WTC11 (cell line): ENCODE measurements around the gene REPS2.

Source experiments
- CBFB ChIP-seq: sonication (generic); formaldehyde crosslinking; IDR thresholded peaks from 2 replicates; pipeline ENCODE4 v1.8.1; 2022; ENCODE audit warnings: mild to moderate bottlenecking, low read depth, missing genetic modification reagents
- CREB1 ChIP-seq: sonication (generic); formaldehyde crosslinking; IDR thresholded peaks from 2 replicates; pipeline ENCODE4 v1.8.0; 2023; ENCODE audit warnings: mild to moderate bottlenecking, missing genetic modification reagents
- FOXJ3 ChIP-seq: sonication (generic); formaldehyde crosslinking; IDR thresholded peaks from 2 replicates; pipeline ENCODE4 v1.9.0; 2021; ENCODE audit warnings: missing genetic modification reagents, mild to moderate bottlenecking, borderline replicate concordance
- FOXK1 ChIP-seq: sonication (generic); formaldehyde crosslinking; IDR thresholded peaks from 2 replicates; pipeline ENCODE4 v1.8.0; 2022; ENCODE audit warnings: mild to moderate bottlenecking, moderate library complexity, missing genetic modification reagents
- GTF2I ChIP-seq: fragments of 250-450 bp; sonication (Bioruptor Pico); conservative IDR thresholded peaks from 2 replicates; pipeline ENCODE4 v1.4.0; 2021; ENCODE audit warnings: mild to moderate bottlenecking
- ZNF121 ChIP-seq: sonication (generic); formaldehyde crosslinking; IDR thresholded peaks from 2 replicates; pipeline ENCODE4 v1.8.0; 2023; ENCODE audit warnings: missing genetic modification reagents
- TF ChIP-seq, protein P1 (sequence below): sonication (generic); formaldehyde crosslinking; IDR thresholded peaks from 2 replicates; pipeline ENCODE4 v1.8.1; 2023; ENCODE audit warnings: mild to moderate bottlenecking, missing genetic modification reagents, moderate library complexity
- TF ChIP-seq, protein P2 (sequence below): sonication (generic); formaldehyde crosslinking; IDR thresholded peaks from 2 replicates; pipeline ENCODE4 v1.8.1; 2023; ENCODE audit warnings: mild to moderate bottlenecking, moderate library complexity, missing genetic modification reagents
- TF ChIP-seq, protein P3 (sequence below): fragments of 200-600 bp; IDR thresholded peaks from 2 replicates; pipeline ENCODE4 v1.8.0; 2022; ENCODE audit warnings: antibody characterized with exemption
- TF ChIP-seq, protein P4 (sequence below): sonication (generic); formaldehyde crosslinking; conservative IDR thresholded peaks from 2 replicates; pipeline ENCODE4 v1.8.1; 2022; ENCODE audit warnings: mild to moderate bottlenecking, missing genetic modification reagents
- TF ChIP-seq, protein P5 (sequence below): sonication (generic); formaldehyde crosslinking; IDR thresholded peaks from 2 replicates; pipeline ENCODE4 v1.8.0; 2023; ENCODE audit warnings: missing genetic modification reagents, mild to moderate bottlenecking, borderline replicate concordance

DNA sequence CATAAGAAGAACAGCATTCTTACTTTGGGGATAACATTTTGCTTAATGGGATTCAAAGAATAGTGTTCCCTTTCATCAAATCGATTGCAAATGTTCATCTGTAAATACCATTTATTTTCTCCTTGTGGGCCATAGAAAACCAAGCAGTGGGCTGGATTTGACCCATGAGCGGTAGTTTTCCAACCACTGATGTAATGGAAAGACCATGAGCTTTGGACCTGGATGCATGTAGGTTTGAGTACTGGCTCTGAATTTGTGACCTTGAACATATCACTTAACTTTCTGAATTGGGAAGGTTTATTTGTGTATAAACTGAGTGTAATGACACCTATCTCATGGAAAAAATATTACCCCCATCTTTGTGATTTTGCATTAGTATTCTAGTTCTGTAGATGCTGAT is 54.3 kb downstream of the REPS2 start:
- TF ChIP-seq CBFB (CRISPR knock-in tag) = no peak
- TF ChIP-seq, protein P1, sequence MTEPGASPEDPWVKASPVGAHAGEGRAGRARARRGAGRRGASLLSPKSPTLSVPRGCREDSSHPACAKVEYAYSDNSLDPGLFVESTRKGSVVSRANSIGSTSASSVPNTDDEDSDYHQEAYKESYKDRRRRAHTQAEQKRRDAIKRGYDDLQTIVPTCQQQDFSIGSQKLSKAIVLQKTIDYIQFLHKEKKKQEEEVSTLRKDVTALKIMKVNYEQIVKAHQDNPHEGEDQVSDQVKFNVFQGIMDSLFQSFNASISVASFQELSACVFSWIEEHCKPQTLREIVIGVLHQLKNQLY (CRISPR knock-in tag) = no peak
- TF ChIP-seq CREB1 (CRISPR knock-in tag) = no peak
- TF ChIP-seq, protein P2, sequence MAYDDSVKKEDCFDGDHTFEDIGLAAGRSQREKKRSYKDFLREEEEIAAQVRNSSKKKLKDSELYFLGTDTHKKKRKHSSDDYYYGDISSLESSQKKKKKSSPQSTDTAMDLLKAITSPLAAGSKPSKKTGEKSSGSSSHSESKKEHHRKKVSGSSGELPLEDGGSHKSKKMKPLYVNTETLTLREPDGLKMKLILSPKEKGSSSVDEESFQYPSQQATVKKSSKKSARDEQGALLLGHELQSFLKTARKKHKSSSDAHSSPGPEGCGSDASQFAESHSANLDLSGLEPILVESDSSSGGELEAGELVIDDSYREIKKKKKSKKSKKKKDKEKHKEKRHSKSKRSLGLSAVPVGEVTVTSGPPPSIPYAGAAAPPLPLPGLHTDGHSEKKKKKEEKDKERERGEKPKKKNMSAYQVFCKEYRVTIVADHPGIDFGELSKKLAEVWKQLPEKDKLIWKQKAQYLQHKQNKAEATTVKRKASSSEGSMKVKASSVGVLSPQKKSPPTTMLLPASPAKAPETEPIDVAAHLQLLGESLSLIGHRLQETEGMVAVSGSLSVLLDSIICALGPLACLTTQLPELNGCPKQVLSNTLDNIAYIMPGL (CRISPR knock-in tag) = no peak
- TF ChIP-seq, protein P3, sequence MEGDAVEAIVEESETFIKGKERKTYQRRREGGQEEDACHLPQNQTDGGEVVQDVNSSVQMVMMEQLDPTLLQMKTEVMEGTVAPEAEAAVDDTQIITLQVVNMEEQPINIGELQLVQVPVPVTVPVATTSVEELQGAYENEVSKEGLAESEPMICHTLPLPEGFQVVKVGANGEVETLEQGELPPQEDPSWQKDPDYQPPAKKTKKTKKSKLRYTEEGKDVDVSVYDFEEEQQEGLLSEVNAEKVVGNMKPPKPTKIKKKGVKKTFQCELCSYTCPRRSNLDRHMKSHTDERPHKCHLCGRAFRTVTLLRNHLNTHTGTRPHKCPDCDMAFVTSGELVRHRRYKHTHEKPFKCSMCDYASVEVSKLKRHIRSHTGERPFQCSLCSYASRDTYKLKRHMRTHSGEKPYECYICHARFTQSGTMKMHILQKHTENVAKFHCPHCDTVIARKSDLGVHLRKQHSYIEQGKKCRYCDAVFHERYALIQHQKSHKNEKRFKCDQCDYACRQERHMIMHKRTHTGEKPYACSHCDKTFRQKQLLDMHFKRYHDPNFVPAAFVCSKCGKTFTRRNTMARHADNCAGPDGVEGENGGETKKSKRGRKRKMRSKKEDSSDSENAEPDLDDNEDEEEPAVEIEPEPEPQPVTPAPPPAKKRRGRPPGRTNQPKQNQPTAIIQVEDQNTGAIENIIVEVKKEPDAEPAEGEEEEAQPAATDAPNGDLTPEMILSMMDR = no peak
- TF ChIP-seq FOXK1 (CRISPR knock-in tag) = no peak
- no peak for TF ChIP-seq ZNF121 (CRISPR knock-in tag)
- TF ChIP-seq GTF2I (CRISPR knock-in tag) = no peak
- TF ChIP-seq, protein P4, sequence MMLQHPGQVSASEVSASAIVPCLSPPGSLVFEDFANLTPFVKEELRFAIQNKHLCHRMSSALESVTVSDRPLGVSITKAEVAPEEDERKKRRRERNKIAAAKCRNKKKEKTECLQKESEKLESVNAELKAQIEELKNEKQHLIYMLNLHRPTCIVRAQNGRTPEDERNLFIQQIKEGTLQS (CRISPR knock-in tag) = no peak
- no peak for TF ChIP-seq FOXJ3 (CRISPR knock-in tag)
- TF ChIP-seq, protein P5, sequence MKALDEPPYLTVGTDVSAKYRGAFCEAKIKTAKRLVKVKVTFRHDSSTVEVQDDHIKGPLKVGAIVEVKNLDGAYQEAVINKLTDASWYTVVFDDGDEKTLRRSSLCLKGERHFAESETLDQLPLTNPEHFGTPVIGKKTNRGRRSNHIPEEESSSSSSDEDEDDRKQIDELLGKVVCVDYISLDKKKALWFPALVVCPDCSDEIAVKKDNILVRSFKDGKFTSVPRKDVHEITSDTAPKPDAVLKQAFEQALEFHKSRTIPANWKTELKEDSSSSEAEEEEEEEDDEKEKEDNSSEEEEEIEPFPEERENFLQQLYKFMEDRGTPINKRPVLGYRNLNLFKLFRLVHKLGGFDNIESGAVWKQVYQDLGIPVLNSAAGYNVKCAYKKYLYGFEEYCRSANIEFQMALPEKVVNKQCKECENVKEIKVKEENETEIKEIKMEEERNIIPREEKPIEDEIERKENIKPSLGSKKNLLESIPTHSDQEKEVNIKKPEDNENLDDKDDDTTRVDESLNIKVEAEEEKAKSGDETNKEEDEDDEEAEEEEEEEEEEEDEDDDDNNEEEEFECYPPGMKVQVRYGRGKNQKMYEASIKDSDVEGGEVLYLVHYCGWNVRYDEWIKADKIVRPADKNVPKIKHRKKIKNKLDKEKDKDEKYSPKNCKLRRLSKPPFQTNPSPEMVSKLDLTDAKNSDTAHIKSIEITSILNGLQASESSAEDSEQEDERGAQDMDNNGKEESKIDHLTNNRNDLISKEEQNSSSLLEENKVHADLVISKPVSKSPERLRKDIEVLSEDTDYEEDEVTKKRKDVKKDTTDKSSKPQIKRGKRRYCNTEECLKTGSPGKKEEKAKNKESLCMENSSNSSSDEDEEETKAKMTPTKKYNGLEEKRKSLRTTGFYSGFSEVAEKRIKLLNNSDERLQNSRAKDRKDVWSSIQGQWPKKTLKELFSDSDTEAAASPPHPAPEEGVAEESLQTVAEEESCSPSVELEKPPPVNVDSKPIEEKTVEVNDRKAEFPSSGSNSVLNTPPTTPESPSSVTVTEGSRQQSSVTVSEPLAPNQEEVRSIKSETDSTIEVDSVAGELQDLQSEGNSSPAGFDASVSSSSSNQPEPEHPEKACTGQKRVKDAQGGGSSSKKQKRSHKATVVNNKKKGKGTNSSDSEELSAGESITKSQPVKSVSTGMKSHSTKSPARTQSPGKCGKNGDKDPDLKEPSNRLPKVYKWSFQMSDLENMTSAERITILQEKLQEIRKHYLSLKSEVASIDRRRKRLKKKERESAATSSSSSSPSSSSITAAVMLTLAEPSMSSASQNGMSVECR (CRISPR knock-in tag) = no peak
